HG03439 (cell line): ENCODE data around the gene HES7.
"Not testable (repeated sequence)": the region's sequence is repeated elsewhere in the genome, so short reads cannot be mapped to it uniquely, and the experiment has no call there.

ENCODE experiments used
- ATAC-seq: cut with Tn5 transposase; IDR thresholded peaks from one replicate; pipeline ENCODE4 v1.9.1; 2021; ENCODE audit warnings: mild to moderate bottlenecking, moderate library complexity; ENCODE audit not compliant: unreplicated experiment

Gene HES7

DNA sequence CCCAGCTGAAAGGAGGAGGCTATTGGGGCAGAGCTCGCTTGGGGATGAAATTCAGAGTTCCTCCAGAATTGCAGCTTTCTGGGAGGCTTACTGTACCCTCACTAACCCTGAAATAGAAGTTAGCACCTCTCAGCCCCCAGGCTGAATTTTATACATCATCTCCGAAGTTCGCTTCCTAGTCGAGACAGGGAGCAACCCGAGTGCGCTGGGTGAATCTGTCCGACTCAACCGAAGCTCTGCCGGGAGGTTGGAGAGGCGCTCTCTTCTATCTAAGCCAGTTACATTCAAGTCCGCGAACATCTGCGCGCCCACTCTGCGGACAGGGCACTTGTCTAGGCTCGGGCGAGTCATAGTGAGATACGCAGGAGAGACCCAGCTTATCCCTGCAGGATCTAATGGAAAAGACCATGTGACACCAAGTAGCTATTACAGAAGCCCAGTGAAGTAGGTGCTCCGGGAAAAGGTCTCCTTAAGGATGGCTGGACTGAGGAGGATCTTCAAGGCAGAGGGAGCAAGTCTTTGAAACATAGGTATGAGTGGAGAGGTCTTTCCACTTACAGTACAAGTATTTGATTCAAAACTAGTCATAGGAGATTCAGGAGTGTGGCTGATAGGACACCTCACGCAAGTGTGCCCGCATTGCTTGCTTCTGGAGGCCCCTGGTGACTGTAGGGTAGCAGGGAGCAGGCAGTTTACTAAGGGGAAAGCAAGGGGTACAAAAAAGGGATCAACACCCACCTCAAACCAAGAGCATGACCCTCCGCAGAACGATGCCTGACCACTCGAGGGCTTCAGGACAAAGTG is 646 bp upstream of the HES7 start:
- no peak for ATAC-seq

DNA sequence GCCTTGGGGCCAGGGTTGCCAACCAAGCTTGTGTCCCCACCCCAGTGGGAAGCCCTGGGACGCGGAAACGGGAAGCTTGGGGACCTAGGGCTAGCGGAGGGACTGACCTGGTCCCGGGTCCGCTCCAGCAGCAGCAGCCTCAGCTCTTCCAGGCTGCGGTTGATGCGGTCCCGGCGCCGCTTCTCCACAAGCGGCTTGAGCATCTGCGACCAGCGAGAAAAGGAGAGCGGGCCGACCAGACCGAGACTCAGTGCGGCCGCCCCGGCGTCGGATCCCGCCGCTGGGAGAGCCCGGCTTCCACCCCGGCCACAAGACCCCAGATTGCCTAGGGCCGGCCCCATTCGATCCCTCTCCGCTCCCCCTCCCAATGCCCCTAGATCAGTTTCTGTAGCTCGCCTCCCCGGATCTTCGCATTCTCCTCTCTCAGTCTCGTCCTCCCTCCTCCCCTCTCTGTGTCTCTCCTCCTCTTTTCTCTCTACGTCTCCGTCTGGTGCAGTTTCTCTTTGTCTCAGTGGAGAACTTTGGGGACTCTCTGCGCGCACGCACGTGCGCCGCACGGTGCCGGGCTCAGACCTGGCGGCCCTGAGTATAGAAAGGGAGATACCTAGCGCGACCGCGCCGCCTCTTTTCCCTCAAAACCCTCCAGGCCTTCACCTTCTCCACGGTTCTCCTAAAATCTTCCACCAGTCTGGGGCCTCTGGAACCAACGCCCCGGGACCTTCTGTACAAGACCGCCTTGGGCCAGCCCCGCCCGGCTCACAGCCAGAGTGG is 797 bp downstream of the HES7 start:
- no peak for ATAC-seq

DNA sequence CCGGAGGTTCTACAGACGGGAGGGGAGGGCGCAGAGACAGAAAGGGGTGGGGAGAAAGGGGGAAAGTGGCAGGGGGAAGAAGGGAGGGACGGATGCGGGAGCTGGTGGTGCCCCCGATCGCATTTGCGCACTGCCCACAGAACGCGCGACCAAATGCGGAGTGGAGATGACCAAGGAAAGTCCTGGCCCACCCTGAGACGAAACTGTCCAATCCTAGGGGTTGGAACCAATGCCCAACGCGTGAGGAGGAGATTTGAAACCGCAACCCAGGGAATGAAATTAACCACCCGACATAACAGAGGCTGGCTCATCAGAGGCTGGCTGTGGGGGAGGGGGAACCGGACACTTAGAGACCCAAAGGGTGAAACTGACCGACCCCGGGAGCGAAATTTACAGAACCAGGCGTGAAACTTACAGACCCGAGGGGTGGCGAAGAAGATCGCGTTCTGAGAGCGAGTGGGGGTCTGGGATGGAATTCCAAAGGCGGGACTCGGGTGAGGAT is 1.4 kb downstream of the HES7 start:
- ATAC-seq, result no peak

DNA sequence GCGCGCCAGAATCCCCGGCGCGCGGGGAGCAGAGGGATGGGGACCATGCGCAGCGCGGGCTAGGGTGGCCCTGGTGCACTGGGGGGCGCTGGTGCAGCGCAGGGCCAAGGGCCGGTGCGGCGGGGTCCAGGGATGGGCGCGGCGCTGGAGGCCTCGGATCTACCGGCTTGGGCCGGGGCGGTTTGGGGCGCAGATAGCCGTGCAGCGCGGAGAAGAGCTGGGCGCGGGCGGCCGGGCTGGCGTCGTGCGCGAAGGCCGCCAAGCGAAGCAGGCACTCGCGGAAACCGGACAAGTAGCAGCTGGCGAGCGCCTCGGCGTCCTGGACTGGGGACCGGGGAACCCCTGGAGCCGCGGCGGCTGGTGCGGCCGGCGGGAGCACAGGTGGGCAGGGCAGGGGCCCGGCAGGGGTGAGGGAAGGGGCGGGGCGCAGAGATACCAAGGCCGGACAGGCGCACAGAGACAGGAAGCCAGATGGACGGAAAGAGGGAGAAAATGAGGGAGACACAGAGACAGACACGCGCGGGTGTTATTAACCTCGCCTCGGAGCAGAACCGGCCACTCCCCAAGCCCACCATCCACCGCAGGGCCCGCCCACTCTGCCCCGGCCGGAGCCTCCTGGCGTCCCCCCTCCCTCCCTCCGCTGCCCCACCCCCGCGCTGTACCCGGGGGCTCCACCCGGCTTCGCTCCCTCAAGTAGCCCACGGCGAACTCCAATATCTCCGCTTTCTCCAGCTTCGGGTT is 2.1 kb downstream of the HES7 start:
- no peak for ATAC-seq

DNA sequence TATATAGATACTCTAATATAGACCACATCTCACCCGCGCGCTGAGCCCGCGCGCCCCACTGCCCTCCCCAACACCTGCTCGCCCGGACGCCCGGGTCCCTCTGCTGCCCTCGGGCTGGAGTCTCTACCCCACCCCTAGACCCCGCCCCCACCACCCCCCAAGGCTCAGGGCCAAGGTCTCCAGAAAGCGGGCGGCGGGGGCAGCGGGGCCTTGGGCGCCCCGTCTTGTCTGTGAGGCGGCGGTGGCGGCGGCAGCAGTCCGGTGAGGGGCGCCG is 2.6 kb downstream of the HES7 start:
- no peak for ATAC-seq

DNA sequence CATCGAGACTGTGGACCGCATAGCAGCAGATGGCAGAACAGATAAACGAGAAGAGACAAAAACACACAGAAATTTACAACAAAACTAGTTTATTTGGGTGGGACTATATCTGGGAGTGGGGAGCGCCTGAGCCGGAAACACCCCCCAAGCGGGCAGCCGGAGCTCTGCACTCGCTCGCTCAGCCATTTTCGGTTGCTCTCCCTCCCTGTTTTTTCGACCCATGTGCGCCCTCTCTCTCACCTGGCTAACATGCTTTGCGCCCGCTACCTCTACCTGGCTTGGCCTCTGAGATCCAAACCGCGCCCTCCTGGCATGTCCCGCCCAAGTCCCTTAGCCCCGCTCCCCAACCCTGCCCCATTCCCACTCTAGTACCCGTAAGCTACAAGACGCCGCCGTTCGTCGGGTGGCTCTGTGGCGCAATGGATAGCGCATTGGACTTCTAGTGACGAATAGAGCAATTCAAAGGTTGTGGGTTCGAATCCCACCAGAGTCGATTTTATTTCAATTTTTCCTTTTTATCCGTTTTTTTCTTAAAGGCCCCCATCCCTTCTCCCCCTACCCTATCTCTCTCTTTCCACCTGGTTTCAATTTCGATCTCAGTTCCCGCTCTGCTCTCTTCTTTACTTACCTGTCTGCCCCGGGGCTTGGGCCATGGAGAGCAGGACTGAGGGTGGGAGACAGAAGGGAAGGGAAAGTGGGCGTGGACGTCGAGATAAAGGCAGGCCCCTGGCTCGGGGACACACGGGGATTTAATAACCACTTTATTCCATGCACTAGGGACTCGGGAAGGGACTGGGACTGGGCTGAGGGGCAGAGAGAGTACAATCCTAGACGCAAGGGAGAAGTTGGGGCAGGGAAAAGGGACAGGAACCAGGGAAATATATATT is 3.1 kb downstream of the HES7 start:
- ATAC-seq, result no peak

DNA sequence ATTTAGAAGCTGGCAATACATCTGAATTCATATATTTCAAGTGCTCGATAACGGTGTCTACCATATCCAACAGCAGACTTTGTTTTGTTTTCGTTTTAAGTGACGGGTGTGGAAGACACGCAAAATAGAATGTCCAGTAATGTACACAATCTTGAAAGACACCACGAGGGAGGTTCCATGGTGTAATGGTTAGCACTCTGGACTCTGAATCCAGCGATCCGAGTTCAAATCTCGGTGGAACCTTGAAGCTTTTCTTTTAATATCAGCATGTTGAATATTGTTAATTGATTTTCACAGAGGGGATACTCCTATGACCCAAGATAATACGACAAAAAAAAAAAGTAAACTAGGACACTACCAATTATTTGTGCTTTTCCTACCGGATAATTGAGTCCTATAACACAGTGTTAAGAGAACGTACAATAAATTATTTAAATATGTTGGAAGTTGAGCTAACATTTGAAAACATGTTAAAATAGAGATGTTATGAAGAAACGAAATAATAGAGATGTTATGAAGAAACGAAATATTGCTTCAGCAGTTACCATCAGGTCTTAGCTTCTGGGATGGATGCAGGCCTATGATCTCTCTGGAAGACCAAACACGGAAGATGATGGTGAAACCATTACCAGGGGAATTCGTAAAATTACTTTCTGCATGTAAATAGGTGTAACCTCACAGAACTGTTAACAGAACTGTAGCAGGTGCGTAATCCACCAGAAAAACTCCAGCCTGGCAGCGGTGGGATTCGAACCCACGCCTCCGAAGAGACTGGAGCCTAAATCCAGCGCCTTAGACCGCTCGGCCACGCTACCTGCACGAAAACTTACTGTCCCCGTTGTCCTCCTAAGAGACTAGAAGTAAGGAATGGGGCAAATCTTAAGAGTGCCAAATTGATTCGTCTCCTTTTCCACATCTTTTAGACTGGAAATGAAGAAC is 4.1 kb downstream of the HES7 start:
- peak; percentile 41 for ATAC-seq

DNA sequence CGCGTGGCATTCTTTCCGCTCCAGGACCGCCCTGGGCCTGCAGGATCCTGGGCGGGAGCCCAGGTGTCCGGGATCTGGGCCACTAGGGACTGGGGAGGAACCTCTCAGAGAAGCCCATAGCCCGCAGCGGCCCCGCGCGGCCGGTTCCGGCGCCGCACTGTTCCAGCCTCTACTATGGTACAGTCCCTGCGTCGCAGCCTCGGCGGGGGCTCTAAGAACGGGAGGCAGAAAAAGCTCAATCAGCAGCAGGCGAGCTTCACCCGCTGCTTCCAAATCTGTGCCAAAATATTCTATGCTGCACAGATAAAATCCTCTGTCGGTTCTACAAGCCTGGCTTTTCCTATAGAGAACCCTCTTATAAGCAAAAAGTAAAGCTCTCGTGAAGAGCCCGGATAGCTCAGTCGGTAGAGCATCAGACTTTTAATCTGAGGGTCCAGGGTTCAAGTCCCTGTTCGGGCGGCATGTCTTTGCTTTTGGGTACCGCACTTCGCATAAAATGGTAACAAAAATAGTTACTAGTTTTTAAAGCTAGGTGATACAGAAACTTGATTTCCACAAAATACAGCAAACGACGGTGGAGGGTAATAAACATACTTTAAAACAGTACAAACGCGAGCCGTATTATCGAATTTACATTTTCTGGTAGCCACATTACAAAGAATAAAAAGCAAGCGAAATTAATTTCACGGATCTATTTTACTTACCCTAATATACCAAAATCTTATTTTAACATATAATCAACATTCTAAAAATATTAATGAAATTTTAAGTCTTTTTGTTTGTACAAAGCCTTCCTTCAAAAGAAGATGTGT is 4.9 kb downstream of the HES7 start:
- peak; percentile 37 for ATAC-seq

DNA sequence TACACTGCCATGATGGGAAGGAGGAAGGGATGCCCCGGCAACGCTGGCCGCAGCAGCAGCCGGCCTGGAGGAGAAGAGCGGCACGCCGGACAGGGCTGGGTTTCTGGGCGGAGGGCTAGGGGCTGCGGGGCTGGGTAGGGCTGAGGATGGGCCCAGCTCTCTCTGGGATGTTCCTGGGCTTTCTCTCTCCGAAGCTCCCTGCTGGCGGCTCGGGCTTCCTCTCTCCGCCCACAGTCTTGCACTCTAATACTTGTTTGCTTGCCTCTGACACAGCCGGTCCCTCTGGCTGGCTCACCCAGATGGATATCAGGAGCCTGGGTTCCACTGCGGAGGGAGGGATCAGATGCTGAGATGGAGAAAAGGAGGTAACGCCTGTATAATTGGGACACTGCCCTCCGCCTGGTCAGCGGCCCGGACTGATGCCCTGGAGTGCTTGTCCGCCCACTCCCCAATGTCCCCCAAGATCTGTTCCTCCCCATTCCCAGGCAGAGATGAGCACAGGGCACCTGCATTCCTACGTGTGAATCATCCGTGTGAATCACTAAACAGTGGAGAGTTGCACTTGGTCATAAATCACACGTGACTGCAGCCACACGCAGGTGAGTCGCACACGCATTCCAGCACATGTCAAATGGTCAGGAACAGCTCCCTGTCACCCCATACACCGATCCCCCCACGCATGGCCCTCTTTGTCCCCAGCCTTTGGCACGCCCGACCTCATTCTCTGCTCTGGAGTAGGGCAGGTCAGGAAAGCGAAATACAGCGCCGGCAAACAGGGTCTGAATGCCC is 5.7 kb downstream of the HES7 start, which contains the start of gene ALOXE3:
TSS of gene ALOXE3 (minus strand) at position 535 of the 789 bp plus-strand sequence. CDS start at position 11, 524 bp downstream.
- peak; percentile 0 for ATAC-seq

DNA sequence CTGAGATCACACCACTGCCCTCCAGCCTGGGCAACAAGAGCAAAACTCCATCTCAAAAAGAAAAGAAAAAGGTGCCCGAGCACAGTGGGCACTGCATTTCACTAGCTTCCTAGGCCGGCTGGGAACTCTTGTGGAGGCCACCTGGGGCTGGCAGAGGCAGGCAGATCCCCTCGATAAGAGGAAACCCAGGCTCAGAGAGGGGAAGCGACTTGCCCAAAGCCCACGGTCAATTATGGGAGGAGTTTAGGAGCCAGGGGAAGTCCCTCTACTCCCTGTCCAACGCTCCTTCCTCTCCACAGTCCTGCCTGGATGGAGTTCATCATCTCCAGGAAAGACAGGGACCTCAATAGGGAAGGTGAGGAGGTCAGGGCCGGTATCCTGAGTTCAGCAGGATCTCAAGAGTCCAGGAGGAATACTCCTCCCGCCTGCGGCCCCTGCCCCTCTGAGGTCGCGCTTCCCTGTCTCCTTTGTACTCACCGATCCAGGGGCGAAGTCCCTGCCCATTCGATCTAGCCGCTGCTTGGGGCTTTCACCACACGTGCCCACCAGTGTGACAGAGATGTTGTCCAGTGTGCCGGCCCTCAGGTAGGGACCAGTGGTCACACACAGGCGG is 6.4 kb downstream of the HES7 start:
- ATAC-seq, result no peak

DNA sequence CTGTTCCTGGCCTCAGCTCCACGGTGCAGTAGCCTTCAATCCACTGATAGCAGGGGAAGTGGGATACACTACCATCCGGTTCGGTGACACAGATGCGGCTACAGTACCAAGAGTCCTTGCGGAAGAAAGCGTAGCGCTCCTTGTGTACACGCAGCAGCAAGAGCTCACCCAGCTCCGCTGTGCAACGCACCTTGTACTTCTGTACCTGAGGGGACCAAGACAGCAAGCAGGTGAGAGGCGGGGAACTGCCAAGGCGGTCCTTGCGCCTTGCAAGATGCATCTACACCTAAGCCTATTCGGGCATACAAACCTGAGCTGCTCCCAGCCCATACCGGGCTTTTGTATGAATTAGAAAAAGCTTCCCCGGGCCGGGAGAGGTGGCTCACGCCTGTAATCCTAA is 7.1 kb downstream of the HES7 start:
- ATAC-seq, result no peak

DNA sequence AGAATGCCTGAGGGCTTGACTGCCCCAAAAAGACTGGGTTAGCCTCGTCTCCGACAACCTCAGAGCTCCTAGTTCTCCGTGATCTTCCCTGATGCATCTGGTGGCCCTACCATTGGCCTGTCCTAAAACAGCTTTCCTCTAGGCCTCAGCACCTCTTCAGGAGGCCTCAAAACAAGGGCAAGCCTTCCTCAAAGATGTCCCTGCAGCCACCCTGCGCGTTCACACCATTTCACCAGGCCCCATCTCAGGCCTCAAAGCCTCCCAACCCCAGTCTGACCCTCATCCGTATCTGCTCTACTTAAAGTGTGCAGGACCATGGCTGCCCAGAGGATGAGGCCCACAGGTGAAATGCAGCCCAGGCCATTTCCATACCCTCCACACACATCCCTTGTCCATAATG is 13.0 kb downstream of the HES7 start:
- ATAC-seq, result no peak

DNA sequence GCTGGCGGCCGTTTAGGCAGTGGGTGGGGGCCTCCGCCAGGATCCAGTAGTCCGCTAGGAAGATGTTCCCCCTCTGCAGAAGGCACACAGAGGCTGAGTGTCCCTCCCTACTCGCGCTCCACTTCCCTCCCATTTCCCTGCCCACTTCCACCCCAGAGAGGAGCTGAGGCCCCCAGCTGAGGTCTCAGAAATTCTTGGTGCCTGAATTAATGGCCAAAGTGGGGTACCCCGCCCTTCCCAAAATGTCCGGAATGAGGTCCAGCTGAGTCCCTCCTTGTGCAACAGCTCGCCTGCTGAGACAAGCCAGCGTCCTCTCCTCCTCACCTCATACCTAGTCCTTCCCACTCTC is 13.5 kb downstream of the HES7 start:
- ATAC-seq, result no peak

DNA sequence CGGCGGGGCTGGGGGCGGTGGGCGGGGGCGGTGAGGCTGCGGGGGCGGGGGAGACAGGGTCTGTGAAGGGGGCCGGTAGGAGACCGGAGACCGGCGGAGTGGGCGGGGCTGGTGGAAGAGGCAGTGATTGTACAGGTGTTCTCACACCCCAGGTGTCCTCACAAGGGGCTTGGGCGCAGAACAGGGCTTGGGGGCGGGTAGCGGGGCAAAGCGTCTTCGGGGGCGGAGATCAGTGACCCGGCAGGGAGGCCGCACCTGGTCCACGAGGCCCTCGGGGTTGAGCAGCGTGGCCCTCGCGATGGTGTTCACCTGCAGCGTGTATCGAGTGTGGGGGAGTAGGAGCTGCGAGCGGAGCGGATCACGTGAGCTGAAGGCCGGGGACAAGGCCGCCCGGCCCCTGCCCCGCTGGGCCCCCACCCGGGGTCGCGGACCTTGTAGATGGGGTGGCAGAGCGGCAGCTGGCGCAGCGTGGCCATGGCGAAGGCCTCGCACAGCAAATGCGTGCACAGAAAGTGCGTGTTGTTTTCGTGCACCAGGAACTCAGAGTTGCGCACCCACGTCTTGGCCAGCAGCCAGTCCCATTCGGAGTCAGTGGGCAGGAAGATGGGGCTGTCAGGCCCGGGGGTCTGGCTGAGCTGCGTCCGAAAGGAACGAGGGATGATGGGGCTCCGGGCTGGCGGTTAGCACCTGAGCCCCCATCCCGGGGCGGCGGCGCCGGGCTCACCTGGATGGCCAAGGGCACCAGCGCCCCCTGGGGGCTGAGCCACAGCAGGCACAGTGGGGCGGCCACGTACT is 14.0 kb downstream of the HES7 start:
- no peak for ATAC-seq

DNA sequence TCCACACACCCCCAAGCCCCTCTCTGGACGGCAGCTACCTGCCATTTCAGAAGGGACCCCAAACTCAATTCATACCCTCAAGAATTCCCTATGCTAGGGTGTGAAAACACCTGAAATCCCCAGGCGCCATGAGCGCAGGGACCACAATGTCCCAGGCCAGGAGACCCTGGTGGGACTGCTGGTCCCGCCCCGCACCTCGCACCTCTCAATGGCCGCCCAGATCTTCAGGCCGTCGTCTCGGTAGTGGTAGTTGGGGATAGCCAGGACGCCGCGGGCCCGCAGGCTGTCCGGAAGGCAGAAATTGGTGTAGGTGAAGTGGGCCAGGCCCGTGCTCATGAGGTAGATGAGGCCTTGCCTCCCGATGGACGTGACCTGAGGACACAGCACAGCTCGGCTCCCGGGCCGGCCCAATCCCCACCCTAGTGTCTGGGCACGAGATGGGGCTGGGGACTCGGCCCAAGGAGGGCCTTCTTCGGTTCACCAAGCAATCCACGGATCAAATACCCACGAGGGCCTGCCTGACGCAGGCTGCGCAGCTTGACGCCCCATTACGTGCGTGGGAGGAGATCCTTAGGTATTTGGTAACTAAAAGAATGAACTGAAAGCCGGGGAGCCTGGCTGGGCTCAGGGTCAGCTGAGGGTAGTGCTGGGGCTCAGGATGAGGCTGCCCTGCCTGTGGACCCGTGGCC is 14.8 kb downstream of the HES7 start:
- ATAC-seq, result no peak

DNA sequence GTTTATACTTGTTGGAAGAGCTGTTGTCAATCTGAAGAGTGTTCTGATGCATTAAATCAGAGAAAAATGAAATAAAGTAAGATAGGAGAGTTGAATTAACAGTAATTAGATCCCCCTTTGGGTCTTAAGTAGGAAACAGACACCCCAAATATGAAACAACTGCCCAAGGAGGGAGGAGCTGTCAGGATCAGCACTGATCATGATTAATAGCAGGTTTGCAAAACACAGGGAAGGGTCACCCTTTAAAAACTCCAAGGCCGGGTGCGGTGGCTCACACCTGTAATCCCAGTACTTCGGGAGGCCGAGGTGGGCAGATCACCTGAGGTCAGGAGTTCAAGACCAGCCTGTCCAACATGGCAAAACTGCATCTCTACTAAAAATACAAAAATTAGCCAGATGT is 16.9 kb downstream of the HES7 start:
- ATAC-seq, result not testable (repeated sequence)
